ENCODE results near the gene NAE1.

The NAE1 gene

DNA sequence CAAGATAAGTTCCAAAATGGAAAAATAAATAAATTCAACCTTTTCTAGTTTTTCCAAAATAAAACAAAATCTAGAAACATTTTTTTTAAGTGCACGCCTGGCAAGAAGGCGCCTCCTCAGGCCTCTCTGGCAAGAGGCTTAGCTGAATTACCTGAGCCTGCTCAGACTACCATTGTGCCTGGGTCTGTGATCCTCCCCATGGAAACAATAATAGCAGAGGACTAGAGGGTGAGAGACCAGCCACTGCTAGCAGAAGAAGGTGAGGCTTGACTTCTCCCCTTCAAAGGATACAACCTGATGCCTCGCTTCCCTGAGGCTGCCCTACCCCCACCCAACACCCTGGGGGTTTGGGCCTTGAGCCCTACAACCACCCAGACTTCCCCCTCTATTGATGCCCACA, 44.2 kb downstream of the NAE1 start:
- H3K27ac ChIP-seq: no peak overlapping the region
- no peak for DNase-seq
- TF ChIP-seq, protein P1, sequence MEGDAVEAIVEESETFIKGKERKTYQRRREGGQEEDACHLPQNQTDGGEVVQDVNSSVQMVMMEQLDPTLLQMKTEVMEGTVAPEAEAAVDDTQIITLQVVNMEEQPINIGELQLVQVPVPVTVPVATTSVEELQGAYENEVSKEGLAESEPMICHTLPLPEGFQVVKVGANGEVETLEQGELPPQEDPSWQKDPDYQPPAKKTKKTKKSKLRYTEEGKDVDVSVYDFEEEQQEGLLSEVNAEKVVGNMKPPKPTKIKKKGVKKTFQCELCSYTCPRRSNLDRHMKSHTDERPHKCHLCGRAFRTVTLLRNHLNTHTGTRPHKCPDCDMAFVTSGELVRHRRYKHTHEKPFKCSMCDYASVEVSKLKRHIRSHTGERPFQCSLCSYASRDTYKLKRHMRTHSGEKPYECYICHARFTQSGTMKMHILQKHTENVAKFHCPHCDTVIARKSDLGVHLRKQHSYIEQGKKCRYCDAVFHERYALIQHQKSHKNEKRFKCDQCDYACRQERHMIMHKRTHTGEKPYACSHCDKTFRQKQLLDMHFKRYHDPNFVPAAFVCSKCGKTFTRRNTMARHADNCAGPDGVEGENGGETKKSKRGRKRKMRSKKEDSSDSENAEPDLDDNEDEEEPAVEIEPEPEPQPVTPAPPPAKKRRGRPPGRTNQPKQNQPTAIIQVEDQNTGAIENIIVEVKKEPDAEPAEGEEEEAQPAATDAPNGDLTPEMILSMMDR (IDR thresholded peaks at IDR 0.05): no peak

GRCh38 chr16:66776457-66776856, 54.3 kb downstream of the NAE1 start:
- H3K9me3 ChIP-seq: no peaks in the 10 kb centered on the region
- no peak overlapping the region for H3K27ac ChIP-seq
- TF ChIP-seq, protein P1 (IDR thresholded peaks at IDR 0.05): no peak
- H3K27me3 ChIP-seq: no peaks in the 10 kb centered on the region
- H3K4me1 ChIP-seq: no peaks in the 10 kb centered on the region
- intact Hi-C loops (cut with DNase I; ENCODE audit: low total_unique reads): no loop called here
- no peak for DNase-seq
- H3K4me3 ChIP-seq: no peak overlapping the region
- no peaks in the 10 kb centered on the region for H3K36me3 ChIP-seq

More for the DNA sequence above, 44.2 kb downstream of the NAE1 start:
- intact Hi-C loops (cut with DNase I; ENCODE audit: low total_unique reads): no loop called here
- no peaks in the 10 kb centered on the region for H3K27me3 ChIP-seq
- no peak overlapping the region for H3K4me3 ChIP-seq
- no peaks in the 10 kb centered on the region for H3K4me1 ChIP-seq
- H3K36me3 ChIP-seq: no peaks in the 10 kb centered on the region
- H3K9me3 ChIP-seq: no peaks in the 10 kb centered on the region

GRCh38 chr16:66774981-66775380, 55.8 kb downstream of the NAE1 start:
- Histone ChIP-seq H3K27ac (no peak overlapping the region), H3K27me3 (no peaks in the 10 kb centered on the region), H3K9me3 (no peaks in the 10 kb centered on the region), H3K36me3 (no peaks in the 10 kb centered on the region), H3K4me1 (no peaks in the 10 kb centered on the region), H3K4me3 (no peak overlapping the region)
- intact Hi-C loops (cut with DNase I; ENCODE audit: low total_unique reads): loop anchor here (5.0 kb wide), 1 partner anchor 652 kb away; no protein-coding TSS in a partner anchor
- DNase-seq: no peak
- TF ChIP-seq, protein P1 (IDR thresholded peaks at IDR 0.05): no peak

DNA sequence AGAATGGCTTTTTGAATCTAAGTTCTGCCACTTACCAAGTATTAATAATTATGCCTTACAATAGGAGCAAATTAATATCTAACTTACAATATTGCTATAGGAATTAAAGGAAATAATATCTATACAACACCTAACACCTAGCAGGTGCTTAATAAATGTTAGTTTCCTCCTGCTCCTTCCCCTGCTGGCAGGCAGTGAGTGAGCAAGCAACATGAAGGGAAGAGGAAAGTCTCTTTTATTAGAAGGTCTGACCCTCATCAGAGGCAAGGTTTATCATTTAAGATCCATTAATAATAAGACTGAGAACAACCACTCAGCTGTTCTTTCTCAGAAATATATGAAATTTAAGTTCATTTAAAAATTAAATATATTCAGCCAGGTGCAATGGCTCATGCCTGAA, 72.7 kb downstream of the NAE1 start:
- no peaks in the 10 kb centered on the region for H3K4me1 ChIP-seq
- H3K27me3 ChIP-seq: no peaks in the 10 kb centered on the region
- no peaks in the 10 kb centered on the region for H3K9me3 ChIP-seq
- TF ChIP-seq, protein P1 (IDR thresholded peaks at IDR 0.05): no peak
- H3K27ac ChIP-seq: no peak overlapping the region
- no peak for DNase-seq
- intact Hi-C loops (cut with DNase I; ENCODE audit: low total_unique reads): no loop called here
- no peak overlapping the region for H3K4me3 ChIP-seq
- H3K36me3 ChIP-seq: no peaks in the 10 kb centered on the region

- Histone ChIP-seq H3K27me3 (no peaks in the 10 kb centered on the region), H3K9me3 (no peaks in the 10 kb centered on the region), H3K4me1 (peaks cover 0 to 19% (median 11%) of the 10 kb centered on the region in 4 donors), H3K4me3 (no peak overlapping the region), H3K36me3 (no peaks in the 10 kb centered on the region), H3K27ac (no peak overlapping the region)
- no peak for DNase-seq
- TF ChIP-seq, protein P1 (IDR thresholded peaks at IDR 0.05): no peak
- intact Hi-C loops (cut with DNase I; ENCODE audit: low total_unique reads): loop anchor here (5.0 kb wide), 1 partner anchor 148 kb away; no protein-coding TSS in a partner anchor
These were observed 76.0 kb downstream of the NAE1 start for GRCh38 chr16:66754819-66755218.

GRCh38 chr16:66754211-66754610, 76.6 kb downstream of the NAE1 start:
- peaks cover 0 to 2% (median 1%) of the 10 kb centered on the region in 3 donors for H3K36me3 ChIP-seq
- intact Hi-C loops (cut with DNase I; ENCODE audit: low total_unique reads): loop anchor here (5.0 kb wide), 1 partner anchor 147 kb away; no protein-coding TSS in a partner anchor

More at GRCh38 chr16:66754211-66754610, 76.6 kb downstream of the NAE1 start:
- peaks cover 0 to 24% (median 16%) of the 10 kb centered on the region in 4 donors for H3K4me1 ChIP-seq
- no peaks in the 10 kb centered on the region for H3K9me3 ChIP-seq
- H3K4me3 ChIP-seq: no peak overlapping the region
- TF ChIP-seq, protein P1 (IDR thresholded peaks at IDR 0.05): no peak
- no peaks in the 10 kb centered on the region for H3K27me3 ChIP-seq
- H3K27ac ChIP-seq: no peak overlapping the region
- no peak for DNase-seq
